Calu3 (cell line): ENCODE data around the gene BICDL1. TPM values are rescaled to one million over a fixed set of nuclear protein-coding genes. Genes with fewer than 3 reads are reported as not detected.

ENCODE experiments used
- BruUV-seq: library from RNA; stranded (reverse); fragments of 400-500 nt; replicated peaks from 2 replicates; lab custom pipeline; 2021; lab: Mats Ljungman, UMichigan
- CTCF ChIA-PET: fragments of 300-600 bp; sonication (Branson Sonifier 250); formaldehyde crosslinking; loops from one replicate; lab custom pipeline; 2022; ENCODE audit warnings: antibody characterized with exemption; lab: Charles Lee
- DNase-seq: peaks from one replicate; pipeline ENCODE4 v3.0.0; 2022
- H3K27ac Mint-ChIP-seq: one replicate; pipeline ENCODE4 v1.8.0; 2022; ENCODE audit warnings: mixed read lengths; ENCODE audit not compliant: unreplicated experiment
- H3K27me3 Mint-ChIP-seq: one replicate; pipeline ENCODE4 v1.8.0; 2022; ENCODE audit warnings: mixed read lengths; ENCODE audit not compliant: unreplicated experiment
- H3K36me3 Mint-ChIP-seq: one replicate; pipeline ENCODE4 v1.8.0; 2022; ENCODE audit warnings: mild to moderate bottlenecking, moderate library complexity, mixed read lengths; ENCODE audit not compliant: insufficient read depth, unreplicated experiment
- H3K4me1 Mint-ChIP-seq: one replicate; pipeline ENCODE4 v1.8.0; 2022; ENCODE audit warnings: mild to moderate bottlenecking, low read depth, mixed read lengths; ENCODE audit not compliant: unreplicated experiment
- H3K4me3 Mint-ChIP-seq: one replicate; pipeline ENCODE4 v1.8.0; 2022; ENCODE audit warnings: mild to moderate bottlenecking, low read depth, moderate library complexity, mixed read lengths; ENCODE audit not compliant: unreplicated experiment
- H3K9me3 Mint-ChIP-seq: one replicate; pipeline ENCODE4 v1.8.0; 2022; ENCODE audit warnings: low read depth, mixed read lengths; ENCODE audit not compliant: unreplicated experiment
- CTCF ChIP-seq: fragments of 200-600 bp; IDR thresholded peaks from one replicate; pipeline ENCODE4 v1.8.0; 2022; ENCODE audit warnings: antibody characterized with exemption; ENCODE audit not compliant: unreplicated experiment
- intact Hi-C: fragments of 100-400 bp; cut with micrococcal nuclease; formaldehyde crosslinking; loops from one replicate; pipeline ENCODE4 v1.10.0; 2022; ENCODE audit not compliant: unreplicated experiment
- total RNA-seq: library from RNA; stranded (reverse); gene quantifications from 2 replicates; pipeline ENCODE4 v1.2.3, GENCODE V29; 2022

BICDL1 gene
- total RNA-seq, 1 experiment from 2014 or later: 25.7 TPM

- peaks cover 10% of the 10 kb centered on the region for H3K4me1 Mint-ChIP-seq
- DNase-seq: no peak
- no peak for TF ChIP-seq CTCF
- CTCF ChIA-PET: interaction anchor here (0.6 kb wide), 1 partner anchor 162 kb away, joined by 3 read pairs; no protein-coding TSS in a partner anchor
- H3K27ac Mint-ChIP-seq: no peak overlapping the region
- intact Hi-C loops: no loop called here
- no peak overlapping the region for H3K4me3 Mint-ChIP-seq
- H3K36me3 Mint-ChIP-seq: peaks cover 63% of the 10 kb centered on the region
- H3K9me3 Mint-ChIP-seq: no peaks in the 10 kb centered on the region
- BruUV-seq: no TSS peak
- no peaks in the 10 kb centered on the region for H3K27me3 Mint-ChIP-seq
These were observed 112.1 kb downstream of the BICDL1 start for GRCh38 chr12:120101182-120101581.

- H3K4me3 Mint-ChIP-seq: no peak overlapping the region
- no TSS peak for BruUV-seq
- H3K36me3 Mint-ChIP-seq: peaks cover 62% of the 10 kb centered on the region
- no peak for TF ChIP-seq CTCF
- intact Hi-C loops: no loop called here
- peaks cover 10% of the 10 kb centered on the region for H3K4me1 Mint-ChIP-seq
- H3K9me3 Mint-ChIP-seq: no peaks in the 10 kb centered on the region
- CTCF ChIA-PET: interaction anchor here (0.6 kb wide), 1 partner anchor 163 kb away, joined by 3 read pairs; no protein-coding TSS in a partner anchor
- DNase-seq: no peak
- H3K27me3 Mint-ChIP-seq: no peaks in the 10 kb centered on the region
- no peak overlapping the region for H3K27ac Mint-ChIP-seq
These were observed 112.6 kb downstream of the BICDL1 start for GRCh38 chr12:120101617-120102016.

- peaks cover 10% of the 10 kb centered on the region for H3K4me1 Mint-ChIP-seq
- peaks cover 58% of the 10 kb centered on the region for H3K36me3 Mint-ChIP-seq
- no TSS peak for BruUV-seq
- no peak overlapping the region for H3K27ac Mint-ChIP-seq
- intact Hi-C loops: no loop called here
- no peaks in the 10 kb centered on the region for H3K9me3 Mint-ChIP-seq
- CTCF ChIA-PET: no interaction called here
- H3K27me3 Mint-ChIP-seq: no peaks in the 10 kb centered on the region
- no peak for TF ChIP-seq CTCF
- no peak overlapping the region for H3K4me3 Mint-ChIP-seq
- no peak for DNase-seq
These were observed 113.4 kb downstream of the BICDL1 start for GRCh38 chr12:120102189-120103043.

- no peak for TF ChIP-seq CTCF
- DNase-seq: no peak
- Mint-ChIP-seq H3K4me3 (no peak overlapping the region), H3K27ac (no peak overlapping the region), H3K4me1 (peaks cover 10% of the 10 kb centered on the region), H3K36me3 (peaks cover 60% of the 10 kb centered on the region), H3K9me3 (no peaks in the 10 kb centered on the region), H3K27me3 (no peaks in the 10 kb centered on the region)
- BruUV-seq: no TSS peak
- intact Hi-C loops: no loop called here
- CTCF ChIA-PET: no interaction called here
These were observed 114.0 kb downstream of the BICDL1 start for GRCh38 chr12:120103044-120103338.
